Thyroid gland (tissue), 4 donors: ENCODE measurements around the gene ZNF672.

Experiments
- CTCF ChIP-seq, 6 experiments: fragments of 200-600 bp in 3 of 6; fragments of 450-650 bp in 3 of 6; sonication (generic) in 3 of 6; IDR thresholded peaks; one replicate each; pipeline ENCODE4 v1.5.1; 2016 to 2019; ENCODE audit warnings: antibody characterized with exemption in 6 of 6, mild to moderate bottlenecking in 2 of 6, inconsistent platforms in 1 of 6, moderate library complexity in 1 of 6
- POLR2A ChIP-seq, 2 donors: fragments of 450-650 bp; IDR thresholded peaks; one replicate each; pipeline ENCODE4 v1.6.1; 2017; ENCODE audit warnings: antibody characterized with exemption in 2 of 2, mild to moderate bottlenecking in 2 of 2, moderate library complexity in 1 of 2

- TF ChIP-seq CTCF (IDR thresholded peaks at IDR 0.05) (no peak), POLR2A (IDR thresholded peaks at IDR 0.05) (no peak)
Measured at GRCh38 chr1:248792342-248792741, 45.7 kb upstream of the ZNF672 start.
